HG02852 (cell line): ENCODE measurements around the gene EMC10.

Experiments used
- ATAC-seq: cut with Tn5 transposase; IDR thresholded peaks from one replicate; pipeline ENCODE4 v1.9.1; 2021; ENCODE audit warnings: mild to moderate bottlenecking, moderate library complexity; ENCODE audit not compliant: unreplicated experiment

Gene EMC10

GRCh38 chr19:50495020-50495531 lies 18.8 kb downstream of the EMC10 start:
- ATAC-seq: no peak

GRCh38 chr19:50496189-50497021 lies 20.1 kb downstream of the EMC10 start:
- ATAC-seq: no peak

GRCh38 chr19:50497022-50497405 lies 20.7 kb downstream of the EMC10 start:
- ATAC-seq: no peak

- ATAC-seq: no peak
Measured at GRCh38 chr19:50498219-50499056, 22.1 kb downstream of the EMC10 start.

- ATAC-seq: no peak
Measured at GRCh38 chr19:50500060-50500752, 23.9 kb downstream of the EMC10 start.

GRCh38 chr19:50500753-50501151 lies 24.4 kb downstream of the EMC10 start:
- ATAC-seq: no peak

- no peak for ATAC-seq
Measured at GRCh38 chr19:50501186-50501567, 24.9 kb downstream of the EMC10 start.

- no peak for ATAC-seq
Measured at GRCh38 chr19:50501568-50502475, 25.5 kb downstream of the EMC10 start.

GRCh38 chr19:50505856-50506611 lies 29.7 kb downstream of the EMC10 start:
- ATAC-seq: no peak

- ATAC-seq: no peak
Measured at GRCh38 chr19:50506700-50507099, 30.4 kb downstream of the EMC10 start.

- ATAC-seq: no peak
Measured at GRCh38 chr19:50507376-50507775, 31.1 kb downstream of the EMC10 start.

GRCh38 chr19:50508843-50509190 lies 32.5 kb downstream of the EMC10 start:
- ATAC-seq: no peak

GRCh38 chr19:50509366-50509765 lies 33.1 kb downstream of the EMC10 start:
- ATAC-seq: no peak

- ATAC-seq: no peak
Measured at GRCh38 chr19:50510121-50510670, 33.9 kb downstream of the EMC10 start.

GRCh38 chr19:50510700-50511068 lies 34.4 kb downstream of the EMC10 start:
- no peak for ATAC-seq

GRCh38 chr19:50511069-50511822 lies 34.9 kb downstream of the EMC10 start, which contains the start of gene JOSD2:
TSS of gene JOSD2 (minus strand) at chr19:50511191. CDS start at chr19:50510431, 760 bp downstream.
- peak; percentile 80 for ATAC-seq

GRCh38 chr19:50512112-50512998 lies 36.0 kb downstream of the EMC10 start:
- no peak for ATAC-seq
